Hepatocyte (in vitro differentiated cells): ENCODE measurements around the gene DNLZ. TPM values are rescaled to one million over a fixed set of nuclear protein-coding genes. Genes with fewer than 3 reads are reported as not detected.

ENCODE experiments used
- DNase-seq: peaks from one replicate; pipeline ENCODE4 v3.0.0-alpha.2; 2016; ENCODE audit warnings: low spot score
- H2AFZ ChIP-seq: fragments of 200-600 bp; sonication (generic); 2 replicates; pipeline ENCODE4 v1.6.0; 2016; ENCODE audit warnings: antibody characterized with exemption, mild to moderate bottlenecking
- H3K27ac ChIP-seq: fragments of 200-600 bp; sonication (generic); 2 replicates; pipeline ENCODE4 v1.5.1; 2016; ENCODE audit warnings: mild to moderate bottlenecking
- H3K27me3 ChIP-seq: fragments of 200-600 bp; sonication (generic); 2 replicates; pipeline ENCODE4 v1.6.1; 2016
- H3K36me3 ChIP-seq: fragments of 200-600 bp; sonication (generic); replicated peaks from 2 replicates; pipeline ENCODE4 v1.5.1; 2016; ENCODE audit warnings: low read depth; ENCODE audit not compliant: insufficient read depth
- H3K4me1 ChIP-seq: fragments of 200-600 bp; sonication (generic); 2 replicates; pipeline ENCODE4 v1.5.1; 2016; ENCODE audit warnings: mild to moderate bottlenecking, moderate library complexity; ENCODE audit not compliant: insufficient read depth
- H3K4me2 ChIP-seq: fragments of 200-600 bp; sonication (generic); 2 replicates; pipeline ENCODE4 v1.6.0; 2016
- H3K4me3 ChIP-seq: fragments of 200-600 bp; sonication (generic); 2 replicates; pipeline ENCODE4 v1.5.1; 2016; ENCODE audit warnings: mild to moderate bottlenecking
- H3K79me2 ChIP-seq: fragments of 200-600 bp; sonication (generic); 2 replicates; pipeline ENCODE4 v1.6.0; 2017; ENCODE audit warnings: mild to moderate bottlenecking
- H3K9me2 ChIP-seq: fragments of 200-600 bp; sonication (generic); replicated peaks from 2 replicates; pipeline ENCODE4 v1.6.0; 2017; ENCODE audit warnings: mild to moderate bottlenecking; ENCODE audit not compliant: insufficient read depth
- H3K9me3 ChIP-seq: fragments of 200-600 bp; sonication (generic); 2 replicates; pipeline ENCODE4 v1.5.1; 2016; ENCODE audit warnings: low read depth, mild to moderate bottlenecking
- H4K20me1 ChIP-seq: fragments of 200-600 bp; sonication (generic); 2 replicates; pipeline ENCODE4 v1.6.0; 2016; ENCODE audit warnings: mild to moderate bottlenecking; ENCODE audit not compliant: insufficient read depth, poor library complexity, severe bottlenecking
- CTCF ChIP-seq: fragments of 200-600 bp; sonication (generic); IDR thresholded peaks from 2 replicates; pipeline ENCODE4 v1.5.1; 2016; ENCODE audit warnings: antibody characterized with exemption, mild to moderate bottlenecking; ENCODE audit not compliant: poor library complexity
- EZH2 ChIP-seq: fragments of 200-600 bp; sonication (generic); IDR thresholded peaks from 2 replicates; pipeline ENCODE4 v1.6.1; 2016; ENCODE audit warnings: antibody characterized with exemption, mild to moderate bottlenecking, borderline replicate concordance
- EZH2phosphoT487 ChIP-seq: fragments of 200-600 bp; sonication (generic); IDR thresholded peaks from one replicate; pipeline ENCODE4 v1.6.1; 2018; ENCODE audit warnings: antibody characterized with exemption, mild to moderate bottlenecking, low read depth, moderate library complexity; ENCODE audit not compliant: unreplicated experiment, severe bottlenecking
- WGBS: methylation state at CpG from one replicate; pipeline ENCODE4 v1.1.6; 2016; ENCODE audit warnings: low lambda C conversion rate; ENCODE audit errors: missing lambda C conversion rate; 5-methylcytosine and 5-hydroxymethylcytosine counted together
- polyA plus RNA-seq: library from polyadenylated mRNA; unstranded; fragments of >200 nt; fragmentation: Nextera tagmentation; extraction: Ambion mirVana; gene quantifications from 2 replicates; pipeline ENCODE4 v1.2.1, GENCODE V29; 2016
- total RNA-seq: library from RNA; depleted of rRNA; stranded (reverse); fragments of >200 nt; gene quantifications from 2 replicates; pipeline ENCODE4 v1.2.3, GENCODE V29; 2014

The DNLZ gene
- total and polyA plus RNA-seq, 2 experiments from 2014 or later: 21.5 to 24.3 TPM

- H3K9me2 ChIP-seq: no peaks in the 10 kb centered on the region
- H3K27me3 ChIP-seq: no peaks in the 10 kb centered on the region
- H3K4me1 ChIP-seq: no peaks in the 10 kb centered on the region
- DNase-seq: no peak
- H4K20me1 ChIP-seq: no peaks in the 10 kb centered on the region
- H3K79me2 ChIP-seq: no peaks in the 10 kb centered on the region
- TF ChIP-seq EZH2 (no peak), EZH2phosphoT487 (no peak), CTCF (no peak)
- no peak overlapping the region for H3K27ac ChIP-seq
- H2AFZ ChIP-seq: no peak overlapping the region
- no peak overlapping the region for H3K4me2 ChIP-seq
- no peaks in the 10 kb centered on the region for H3K9me3 ChIP-seq
- WGBS: 90% methylated on average over 6 of the region's 16 CpGs
- no peak overlapping the region for H3K4me3 ChIP-seq
- H3K36me3 ChIP-seq: no peaks in the 10 kb centered on the region
These were observed 44.7 kb downstream of the DNLZ start for GRCh38 chr9:136318776-136319241.

GRCh38 chr9:136318111-136318775, 45.3 kb downstream of the DNLZ start:
- no peak overlapping the region for H2AFZ ChIP-seq
- H4K20me1 ChIP-seq: no peaks in the 10 kb centered on the region
- TF ChIP-seq CTCF (no peak), EZH2phosphoT487 (no peak), EZH2 (no peak)
- no peaks in the 10 kb centered on the region for H3K36me3 ChIP-seq
- H3K4me1 ChIP-seq: no peaks in the 10 kb centered on the region
- no peaks in the 10 kb centered on the region for H3K27me3 ChIP-seq
- 82% methylated on average over 21 of the region's 21 CpGs for WGBS
- no peak for DNase-seq
- H3K9me3 ChIP-seq: no peaks in the 10 kb centered on the region
- H3K79me2 ChIP-seq: no peaks in the 10 kb centered on the region
- no peak overlapping the region for H3K27ac ChIP-seq
- H3K4me2 ChIP-seq: no peak overlapping the region
- no peaks in the 10 kb centered on the region for H3K9me2 ChIP-seq
- H3K4me3 ChIP-seq: no peak overlapping the region

- Histone ChIP-seq H3K4me2 (no peak overlapping the region), H3K4me3 (no peak overlapping the region), H3K27ac (no peak overlapping the region), H3K27me3 (no peaks in the 10 kb centered on the region), H2AFZ (no peak overlapping the region), H3K79me2 (no peaks in the 10 kb centered on the region), H3K36me3 (no peaks in the 10 kb centered on the region), H3K4me1 (no peaks in the 10 kb centered on the region), H4K20me1 (no peaks in the 10 kb centered on the region), H3K9me3 (no peaks in the 10 kb centered on the region), H3K9me2 (no peaks in the 10 kb centered on the region)
- 90% methylated on average over 16 of the region's 16 CpGs for whole genome bisulfite sequencing
- TF ChIP-seq CTCF: no peak
- no peak for TF ChIP-seq EZH2phosphoT487
- no peak for TF ChIP-seq EZH2
- no peak for DNase-seq
These were observed 45.8 kb downstream of the DNLZ start for GRCh38 chr9:136317695-136318094.
